ENCODE results near the gene N4BP2L1.

N4BP2L1 gene

DNA sequence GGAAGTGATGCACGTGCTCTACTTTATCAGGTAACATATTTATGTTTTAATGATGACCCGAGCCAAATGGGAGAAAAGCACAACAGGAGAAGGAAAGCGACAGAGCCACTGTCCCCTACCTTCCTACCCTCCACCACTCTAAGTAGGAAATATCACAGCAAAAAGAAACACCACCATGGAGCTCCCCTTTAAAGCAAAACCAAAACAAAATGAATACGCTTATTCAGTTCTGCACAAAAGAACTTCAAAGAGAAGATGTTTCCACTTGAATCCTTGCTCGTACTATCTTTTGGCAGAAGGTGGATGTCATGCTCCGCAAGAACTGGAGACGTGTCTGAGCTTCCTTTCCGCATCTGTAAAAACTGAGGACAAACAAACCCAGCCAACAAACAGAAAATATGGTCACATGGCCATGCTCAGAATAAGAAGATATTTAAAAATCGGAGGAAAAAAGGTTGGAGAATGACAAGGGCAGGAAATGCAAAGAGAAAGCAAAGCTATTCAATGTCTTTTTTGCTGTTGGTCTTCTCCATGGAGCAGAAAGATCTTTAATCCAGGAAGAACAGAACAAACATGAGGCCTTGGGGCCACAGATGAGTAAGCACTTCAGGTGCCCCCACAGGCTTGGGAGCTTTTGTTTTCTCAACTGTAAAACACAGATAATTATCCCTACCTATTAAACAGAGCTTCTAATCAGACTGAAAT lies 19.5 kb downstream of the N4BP2L1 start:
- TF ChIP-seq POLR2AphosphoS5 (IDR thresholded peaks at IDR 0.05; ENCODE audit: low read depth, low read length) (no peak), FOXP2 (optimal IDR thresholded peaks at IDR 0.05; ENCODE audit: borderline replicate concordance, extremely low read depth, extremely low read length, insufficient read depth) (no peak), TAF1 (IDR thresholded peaks at IDR 0.05; ENCODE audit: borderline replicate concordance, insufficient read depth, low read length) (no peak), REST (IDR thresholded peaks at IDR 0.05; ENCODE audit: insufficient read depth in 1 of 2, low read depth in 2 of 2, low read length in 2 of 2) (no peak), SIN3A (IDR thresholded peaks at IDR 0.05; ENCODE audit: borderline replicate concordance, insufficient read depth, low read length) (no peak)

DNA sequence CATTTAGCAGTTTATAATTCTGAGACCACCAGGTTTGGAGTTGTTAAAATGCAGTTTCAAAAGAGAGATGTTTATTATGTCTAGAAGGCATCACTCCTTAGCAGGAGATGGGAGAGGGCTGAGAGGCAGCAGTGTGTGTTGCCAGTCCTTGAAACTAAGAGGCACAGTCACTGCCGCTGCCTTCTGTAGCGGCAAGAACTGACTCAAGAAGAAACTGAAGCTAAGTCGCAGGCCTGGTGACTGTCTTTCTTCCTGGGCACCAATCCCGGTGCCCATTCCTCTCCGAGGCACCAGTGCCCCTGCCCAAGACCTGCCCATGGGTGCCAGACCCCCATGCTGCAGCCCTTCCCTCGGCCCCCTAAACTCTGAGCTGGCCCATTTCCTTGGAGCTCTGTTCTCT lies 20.1 kb downstream of the N4BP2L1 start:
- TF ChIP-seq TAF1 (IDR thresholded peaks at IDR 0.05; ENCODE audit: borderline replicate concordance, insufficient read depth, low read length) (no peak), POLR2AphosphoS5 (IDR thresholded peaks at IDR 0.05; ENCODE audit: low read depth, low read length) (no peak), REST (IDR thresholded peaks at IDR 0.05; ENCODE audit: insufficient read depth in 1 of 2, low read depth in 2 of 2, low read length in 2 of 2) (no peak), FOXP2 (optimal IDR thresholded peaks at IDR 0.05; ENCODE audit: borderline replicate concordance, extremely low read depth, extremely low read length, insufficient read depth) (no peak), SIN3A (IDR thresholded peaks at IDR 0.05; ENCODE audit: borderline replicate concordance, insufficient read depth, low read length) (no peak)

DNA sequence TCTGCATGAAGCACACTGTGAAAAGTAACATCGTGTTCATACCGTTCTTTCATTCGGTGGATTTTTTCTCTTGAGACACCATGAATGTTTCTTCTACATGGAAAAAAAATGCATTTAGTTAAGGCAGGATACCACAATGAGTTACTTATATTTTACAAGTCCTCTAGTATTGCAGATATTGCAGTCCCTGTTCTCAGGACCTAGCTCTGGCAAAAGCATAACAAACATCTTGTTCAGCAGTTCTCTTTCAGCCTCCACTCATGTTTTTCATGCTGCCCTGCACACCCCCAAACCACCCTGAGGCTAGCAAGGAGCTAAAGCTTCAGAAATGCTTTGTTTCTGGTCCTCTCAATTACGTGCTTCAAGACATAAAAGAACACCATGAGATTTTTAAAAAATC lies 24.8 kb downstream of the N4BP2L1 start:
- TF ChIP-seq SIN3A (IDR thresholded peaks at IDR 0.05; ENCODE audit: borderline replicate concordance, insufficient read depth, low read length) (no peak), POLR2AphosphoS5 (IDR thresholded peaks at IDR 0.05; ENCODE audit: low read depth, low read length) (no peak), FOXP2 (optimal IDR thresholded peaks at IDR 0.05; ENCODE audit: borderline replicate concordance, extremely low read depth, extremely low read length, insufficient read depth) (no peak), TAF1 (IDR thresholded peaks at IDR 0.05; ENCODE audit: borderline replicate concordance, insufficient read depth, low read length) (no peak), REST (IDR thresholded peaks at IDR 0.05; ENCODE audit: insufficient read depth in 1 of 2, low read depth in 2 of 2, low read length in 2 of 2) (no peak)

- TF ChIP-seq REST (IDR thresholded peaks at IDR 0.05; ENCODE audit: insufficient read depth in 1 of 2, low read depth in 2 of 2, low read length in 2 of 2) (no peak), TAF1 (IDR thresholded peaks at IDR 0.05; ENCODE audit: borderline replicate concordance, insufficient read depth, low read length) (no peak), SIN3A (IDR thresholded peaks at IDR 0.05; ENCODE audit: borderline replicate concordance, insufficient read depth, low read length) (no peak)
These were observed 36.8 kb downstream of the N4BP2L1 start for GRCh38 chr13:32391101-32391619.

Measured in PFSK-1 (cell line).